ENCODE measurements around the gene CERS4. TPM values are rescaled to one million over a fixed set of nuclear protein-coding genes. Genes with fewer than 3 reads are reported as not detected.

CERS4 gene
- total RNA-seq, 2 donors from 2014 or later, result 170 to 176 TPM

DNA sequence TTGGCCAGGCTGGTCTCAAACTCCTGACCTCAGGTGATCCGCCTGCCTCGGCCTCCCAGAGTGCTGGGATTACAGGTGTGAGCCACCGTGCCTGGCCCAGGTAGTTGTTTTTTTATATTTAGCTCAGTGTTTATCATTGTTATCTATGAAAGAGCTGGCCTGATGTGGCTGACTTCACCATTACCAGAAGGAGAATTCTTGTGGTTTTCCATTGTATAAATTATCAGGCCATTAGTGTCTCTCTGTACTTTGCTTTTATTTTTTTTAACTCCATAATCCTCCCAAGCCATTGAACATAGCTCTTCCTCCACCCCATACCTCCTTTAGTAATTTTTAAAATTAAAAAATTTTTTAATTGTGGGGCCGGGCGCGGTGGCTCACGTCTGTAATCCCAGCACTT is 24.2 kb downstream of the CERS4 start:
- Histone ChIP-seq H3K4me1 (replicated peaks) (no peaks in the 10 kb centered on the region), H3K4me3 (no peak overlapping the region), H3K9me3 (no peaks in the 10 kb centered on the region), H3K36me3 (no peaks in the 10 kb centered on the region), H3K27me3 (replicated peaks; ENCODE audit: insufficient read depth) (no peaks in the 10 kb centered on the region), H3K27ac (no peak overlapping the region)
- intact Hi-C loops (cut with DNase I), result no loop called here
- DNase-seq (ENCODE audit: low spot score), result no peak
- TF ChIP-seq CTCF (IDR thresholded peaks at IDR 0.05) (no peak), POLR2AphosphoS5 (IDR thresholded peaks at IDR 0.05) (no peak)
- WGBS, result 59% methylated on average over 7 of the region's 7 CpGs

- H3K36me3 ChIP-seq, result no peaks in the 10 kb centered on the region
- DNase-seq (ENCODE audit: low spot score), result no peak
- intact Hi-C loops (cut with DNase I), result no loop called here
- WGBS, result 75% methylated on average over 6 of the region's 6 CpGs
- H3K27me3 ChIP-seq (replicated peaks; ENCODE audit: insufficient read depth), result no peaks in the 10 kb centered on the region
- H3K4me3 ChIP-seq, result no peak overlapping the region
- no peaks in the 10 kb centered on the region for H3K9me3 ChIP-seq
- H3K4me1 ChIP-seq (replicated peaks), result peaks cover 12% of the 10 kb centered on the region
- TF ChIP-seq POLR2AphosphoS5 (IDR thresholded peaks at IDR 0.05) (no peak), CTCF (IDR thresholded peaks at IDR 0.05) (no peak), POLR2A (IDR thresholded peaks at IDR 0.05) (no peak)
- H3K27ac ChIP-seq, result no peak overlapping the region
Observed at GRCh38 chr19:8237026-8237425, 27.9 kb downstream of the CERS4 start.

- Histone ChIP-seq H3K27ac (no peak overlapping the region), H3K36me3 (no peaks in the 10 kb centered on the region), H3K9me3 (no peaks in the 10 kb centered on the region), H3K27me3 (replicated peaks; ENCODE audit: insufficient read depth) (no peaks in the 10 kb centered on the region), H3K4me1 (replicated peaks) (peaks cover 12% of the 10 kb centered on the region), H3K4me3 (no peak overlapping the region)
- intact Hi-C loops (cut with DNase I), result no loop called here
- no peak for DNase-seq (ENCODE audit: low spot score)
- WGBS, result 74% methylated on average over 1 of the region's 1 CpG
- TF ChIP-seq CTCF (IDR thresholded peaks at IDR 0.05), result no peak
- no peak for TF ChIP-seq POLR2AphosphoS5 (IDR thresholded peaks at IDR 0.05)
- no peak for TF ChIP-seq POLR2A (IDR thresholded peaks at IDR 0.05)
Observed at GRCh38 chr19:8238251-8238650, 29.1 kb downstream of the CERS4 start.

DNA sequence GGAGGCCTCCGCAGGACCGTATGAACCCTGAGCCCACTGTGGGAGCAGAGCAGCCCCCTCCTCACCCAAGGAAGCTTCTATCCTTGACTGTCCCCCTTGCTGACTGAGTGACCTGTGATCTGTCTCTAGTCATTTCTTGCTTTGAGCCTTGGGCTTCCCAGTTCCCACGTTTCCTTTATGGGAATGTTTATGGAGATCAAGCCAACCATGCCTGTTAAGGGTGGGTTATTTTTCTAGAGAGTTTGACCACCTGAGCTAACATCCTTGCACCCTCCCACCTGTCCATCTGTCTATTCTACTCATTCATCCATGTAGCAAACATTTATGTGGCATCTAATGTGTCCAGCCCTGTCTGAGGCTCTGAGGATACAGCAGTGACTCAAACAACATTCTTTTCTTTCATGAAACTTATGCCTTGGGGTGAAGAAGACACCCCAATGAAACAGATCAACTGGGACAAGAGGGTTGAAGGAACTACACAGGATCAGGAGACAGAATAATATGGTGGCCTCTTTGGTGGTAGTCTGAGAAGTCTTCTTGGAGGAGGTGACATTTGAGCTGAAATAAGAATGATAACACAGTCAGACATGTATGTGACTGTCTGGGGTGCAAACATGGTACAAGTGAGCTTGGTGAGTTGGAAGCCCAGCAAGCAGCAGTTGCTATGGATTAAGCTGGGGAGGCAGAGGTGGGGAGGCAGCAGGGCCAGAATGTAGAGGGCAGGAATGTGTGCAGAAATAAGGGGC is 30.5 kb downstream of the CERS4 start:
- Histone ChIP-seq H3K9me3 (no peaks in the 10 kb centered on the region), H3K4me3 (no peak overlapping the region), H3K4me1 (replicated peaks) (peaks cover 12% of the 10 kb centered on the region), H3K27ac (peak overlapping the region; percentile 62 to 64), H3K27me3 (replicated peaks; ENCODE audit: insufficient read depth) (no peaks in the 10 kb centered on the region), H3K36me3 (no peaks in the 10 kb centered on the region)
- intact Hi-C loops (cut with DNase I), result no loop called here
- no peak for TF ChIP-seq POLR2AphosphoS5 (IDR thresholded peaks at IDR 0.05)
- TF ChIP-seq POLR2A (IDR thresholded peaks at IDR 0.05), result no peak
- no peak for TF ChIP-seq CTCF (IDR thresholded peaks at IDR 0.05)
- DNase-seq (ENCODE audit: low spot score), result no peak
- 93% methylated on average over 3 of the region's 3 CpGs for WGBS

Data from prostate gland (tissue), 2 donors.